ENCODE measurements around the gene UQCRFS1. TPM values are rescaled to one million over a fixed set of nuclear protein-coding genes. Genes with fewer than 3 reads are reported as not detected.
"Not testable (repeated sequence)": the region's sequence is repeated elsewhere in the genome, so short reads cannot be mapped to it uniquely, and the experiment has no call there.

UQCRFS1 gene
- total RNA-seq, 1 experiment from 2014 or later = 52.4 TPM

DNA sequence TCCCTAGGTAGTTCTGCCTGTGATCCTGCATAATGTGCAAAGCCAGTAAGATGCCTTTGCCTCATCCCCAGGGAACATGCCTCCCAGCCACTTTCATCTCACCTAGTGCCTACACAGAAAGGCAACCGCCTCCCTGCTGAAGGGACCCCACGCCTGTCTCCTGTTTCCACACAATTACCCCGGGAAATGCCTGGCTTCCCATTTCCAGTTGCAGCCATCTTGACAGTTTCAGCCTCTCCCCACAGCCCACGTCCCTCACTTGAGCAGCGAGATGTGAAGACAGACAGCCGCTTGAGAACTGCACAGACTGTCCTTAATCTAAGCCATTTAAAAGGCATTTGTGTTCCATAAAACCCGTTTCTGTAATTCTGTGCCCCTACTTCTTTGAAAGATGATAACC, 4.7 kb upstream of the UQCRFS1 start:
- DNase-seq (ENCODE audit: low spot score) = no peak
- in situ Hi-C loops (cut with HindIII; ENCODE audit: low sequenced_read_pairs) = no loop called here

DNA sequence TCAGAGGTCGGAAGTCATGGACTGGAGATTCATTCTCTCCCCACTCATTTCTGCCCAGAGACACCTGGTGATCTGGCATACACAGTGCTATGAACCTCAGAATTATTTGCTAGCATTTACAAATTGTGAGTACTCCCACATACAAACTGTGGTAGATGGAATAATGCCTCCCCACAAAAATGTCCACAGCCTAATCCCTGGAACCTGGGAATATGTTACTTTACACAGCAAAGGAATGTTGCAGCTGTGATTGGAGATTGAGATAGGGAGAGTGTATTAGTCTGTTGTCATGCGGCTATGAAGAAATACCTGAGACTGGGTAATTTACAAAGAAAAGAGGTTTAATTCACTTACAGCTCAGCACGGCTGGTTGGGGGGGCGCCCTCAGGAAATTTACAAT, 3.1 kb upstream of the UQCRFS1 start:
- DNase-seq (ENCODE audit: low spot score) = no peak
- in situ Hi-C loops (cut with HindIII; ENCODE audit: low sequenced_read_pairs) = no loop called here

DNA sequence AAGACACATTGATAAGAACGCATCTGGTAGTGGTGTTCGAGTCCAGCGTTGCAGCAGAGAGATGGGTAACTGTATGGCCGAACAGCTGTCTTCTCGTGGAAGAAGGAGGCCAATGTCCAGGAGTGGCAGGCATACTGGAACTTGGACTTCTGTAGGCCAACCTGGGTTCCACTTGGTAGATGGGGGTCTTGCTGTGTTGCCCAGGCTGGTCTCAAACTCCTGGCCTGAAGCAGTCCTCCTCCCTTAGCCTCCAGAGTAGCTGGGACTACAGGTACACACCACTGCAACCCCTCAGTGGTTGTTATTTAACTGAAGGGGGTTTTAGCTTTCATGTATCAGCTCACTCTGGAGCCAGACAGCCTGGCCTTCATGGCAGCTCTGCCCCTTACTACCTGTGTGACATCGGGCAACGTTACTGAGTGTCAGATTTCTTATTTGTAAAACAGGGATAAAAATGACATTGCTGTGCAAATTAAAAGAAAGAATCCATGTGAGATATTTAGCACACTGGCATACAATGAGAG, 2.4 kb upstream of the UQCRFS1 start:
- DNase-seq (ENCODE audit: low spot score) = no peak
- in situ Hi-C loops (cut with HindIII; ENCODE audit: low sequenced_read_pairs) = no loop called here

- no peak for DNase-seq (ENCODE audit: low spot score)
- in situ Hi-C loops (cut with HindIII; ENCODE audit: low sequenced_read_pairs) = no loop called here
Observed at GRCh38 chr19:29214411-29214810, 1.5 kb upstream of the UQCRFS1 start.

- in situ Hi-C loops (cut with HindIII; ENCODE audit: low sequenced_read_pairs) = no loop called here
- DNase-seq (ENCODE audit: low spot score) = no peak
Observed at GRCh38 chr19:29212356-29212647, 649 bp downstream of the UQCRFS1 start.

GRCh38 chr19:29211562-29212355, 1.2 kb downstream of the UQCRFS1 start:
- no peak for DNase-seq (ENCODE audit: low spot score)

DNA sequence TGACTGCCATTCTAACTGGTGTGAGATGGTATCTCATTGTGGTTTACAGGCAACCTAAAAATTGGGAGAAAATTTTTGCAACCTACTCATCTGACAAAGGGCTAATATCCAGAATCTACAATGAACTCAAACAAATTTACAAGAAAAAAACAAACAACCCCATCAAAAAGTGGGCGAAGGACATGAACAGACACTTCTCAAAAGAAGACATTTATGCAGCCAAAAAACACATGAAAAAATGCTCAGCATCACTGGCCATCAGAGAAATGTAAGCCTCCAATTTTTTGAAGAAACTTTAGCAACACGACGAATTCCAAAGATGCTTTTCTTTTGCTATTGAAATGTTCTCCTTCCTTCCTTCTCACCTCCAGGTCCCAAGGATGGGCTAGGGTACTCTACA, 1.9 kb downstream of the UQCRFS1 start:
- DNase-seq (ENCODE audit: low spot score); in situ Hi-C loops (cut with HindIII; ENCODE audit: low sequenced_read_pairs): not testable (repeated sequence)

More at GRCh38 chr19:29211562-29212355, 1.2 kb downstream of the UQCRFS1 start:
- in situ Hi-C loops (cut with HindIII; ENCODE audit: low sequenced_read_pairs) = no loop called here

- in situ Hi-C loops (cut with HindIII; ENCODE audit: low sequenced_read_pairs) = not testable (repeated sequence)
Observed at GRCh38 chr19:29210502-29210901, 2.4 kb downstream of the UQCRFS1 start.

GRCh38 chr19:29207403-29208187, 5.4 kb downstream of the UQCRFS1 start:
- in situ Hi-C loops (cut with HindIII; ENCODE audit: low sequenced_read_pairs); DNase-seq (ENCODE audit: low spot score): not testable (repeated sequence)

More at GRCh38 chr19:29210502-29210901, 2.4 kb downstream of the UQCRFS1 start:
- not testable (repeated sequence) for DNase-seq (ENCODE audit: low spot score)

GRCh38 chr19:29206453-29206852, 6.5 kb downstream of the UQCRFS1 start:
- in situ Hi-C loops (cut with HindIII; ENCODE audit: low sequenced_read_pairs) = no loop called here
- DNase-seq (ENCODE audit: low spot score) = no peak

DNA sequence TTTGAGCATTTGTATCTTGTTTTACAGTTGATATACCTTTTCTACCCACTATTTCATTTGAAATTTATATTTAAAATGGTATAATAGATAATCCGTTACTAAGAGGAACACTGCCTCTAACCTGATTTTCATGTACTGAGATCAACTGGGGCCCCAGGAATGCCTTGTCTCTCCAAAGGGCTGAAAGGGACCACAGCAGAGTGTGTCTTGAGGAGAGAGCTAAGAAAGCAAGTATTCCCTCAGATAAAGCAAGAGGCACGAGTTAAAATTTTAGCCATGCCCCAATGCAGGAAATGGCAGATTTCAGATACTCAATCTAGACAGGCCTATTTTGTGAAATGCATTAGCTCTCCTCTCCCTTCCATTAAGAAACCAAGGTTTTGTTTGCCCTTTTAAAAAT, 10.7 kb downstream of the UQCRFS1 start:
- in situ Hi-C loops (cut with HindIII; ENCODE audit: low sequenced_read_pairs) = no loop called here

DNA sequence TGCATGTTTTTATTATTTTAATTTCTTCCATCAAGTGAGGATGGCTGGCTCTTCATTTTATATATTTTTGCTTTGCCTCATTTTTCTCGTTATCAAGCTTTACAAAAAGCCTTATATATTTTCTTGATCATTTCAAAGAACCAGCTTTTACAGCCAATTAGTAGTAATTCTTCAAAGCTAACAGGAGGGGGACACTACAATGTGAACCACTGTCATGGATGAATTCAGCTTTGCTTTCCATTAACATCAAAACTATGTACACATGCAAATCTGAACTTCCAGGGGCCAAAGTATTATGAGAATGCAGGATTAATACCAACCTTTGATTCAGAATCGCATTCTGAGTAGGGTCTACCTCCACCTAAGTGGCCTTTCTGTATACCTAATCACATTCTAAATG, 11.1 kb downstream of the UQCRFS1 start:
- in situ Hi-C loops (cut with HindIII; ENCODE audit: low sequenced_read_pairs) = no loop called here
- DNase-seq (ENCODE audit: low spot score) = no peak

More for the DNA sequence above, 10.7 kb downstream of the UQCRFS1 start:
- DNase-seq (ENCODE audit: low spot score) = no peak

DNA sequence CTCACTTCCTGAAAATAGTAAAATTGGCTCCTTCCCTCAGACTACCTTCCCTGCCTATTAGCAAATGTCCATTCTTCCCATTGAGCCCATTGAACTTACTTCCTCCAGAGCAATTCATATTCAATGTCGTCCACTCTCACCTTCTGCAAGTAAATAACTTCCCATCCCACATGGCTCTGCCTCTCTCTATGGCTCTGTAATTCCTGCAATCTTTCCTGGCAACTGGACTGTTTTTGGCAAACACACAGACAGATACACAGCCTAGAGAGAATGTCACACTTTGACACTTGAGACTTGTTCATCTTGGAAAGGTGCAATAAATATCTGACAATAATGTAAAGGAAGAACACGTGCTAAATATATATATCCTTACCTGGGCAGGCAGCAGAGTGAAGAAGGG, 18.3 kb downstream of the UQCRFS1 start:
- in situ Hi-C loops (cut with HindIII; ENCODE audit: low sequenced_read_pairs) = no loop called here

GRCh38 chr19:29193155-29193554, 19.8 kb downstream of the UQCRFS1 start:
- in situ Hi-C loops (cut with HindIII; ENCODE audit: low sequenced_read_pairs) = no loop called here
- DNase-seq (ENCODE audit: low spot score) = no peak

More for the DNA sequence above, 18.3 kb downstream of the UQCRFS1 start:
- no peak for DNase-seq (ENCODE audit: low spot score)

DNA sequence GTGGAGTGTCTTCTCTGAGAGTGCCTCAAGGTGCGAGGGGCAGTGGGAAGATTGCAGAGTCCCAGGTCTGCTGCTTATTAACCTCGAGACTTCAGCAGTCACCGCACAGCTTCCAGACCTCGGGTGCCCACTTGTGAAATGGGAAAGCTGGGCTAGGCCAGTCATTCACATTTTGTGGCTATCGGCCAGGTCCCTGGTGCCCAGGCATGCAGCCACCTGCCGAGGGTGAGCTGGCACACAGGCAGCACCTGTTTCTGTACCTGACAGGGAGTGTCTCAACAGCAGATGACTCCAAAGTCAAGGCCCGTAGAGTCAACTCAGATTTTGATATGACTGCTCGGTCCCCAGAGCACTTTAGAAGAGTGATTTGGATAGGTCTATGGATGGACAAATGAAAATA, 21.9 kb downstream of the UQCRFS1 start:
- in situ Hi-C loops (cut with HindIII; ENCODE audit: low sequenced_read_pairs) = no loop called here
- no peak for DNase-seq (ENCODE audit: low spot score)

- in situ Hi-C loops (cut with HindIII; ENCODE audit: low sequenced_read_pairs) = no loop called here
Observed at GRCh38 chr19:29189033-29189360, 24.0 kb downstream of the UQCRFS1 start.

GRCh38 chr19:29188289-29189032, 24.5 kb downstream of the UQCRFS1 start:
- DNase-seq (ENCODE audit: low spot score) = no peak
- in situ Hi-C loops (cut with HindIII; ENCODE audit: low sequenced_read_pairs) = no loop called here

More at GRCh38 chr19:29189033-29189360, 24.0 kb downstream of the UQCRFS1 start:
- DNase-seq (ENCODE audit: low spot score) = no peak

DNA sequence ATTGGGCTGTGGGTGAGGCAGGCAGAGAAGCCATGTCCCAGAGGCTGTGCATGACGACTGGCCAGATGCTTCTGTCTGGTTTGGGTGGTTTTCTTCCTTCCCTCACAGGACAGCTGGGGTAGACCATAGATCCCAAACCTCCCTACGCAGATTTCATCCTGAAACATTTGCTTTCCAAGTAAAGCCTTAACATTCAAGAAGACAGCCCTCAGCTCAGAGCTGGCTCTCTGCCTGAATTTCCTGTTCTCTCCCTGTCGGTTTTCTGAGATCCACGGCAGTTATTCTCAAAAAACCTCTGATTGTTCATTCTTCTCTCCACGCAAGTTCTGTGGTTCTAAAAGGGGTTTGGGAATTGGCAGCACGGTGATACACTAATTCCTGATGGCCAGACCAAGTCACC, 25.3 kb downstream of the UQCRFS1 start:
- in situ Hi-C loops (cut with HindIII; ENCODE audit: low sequenced_read_pairs) = no loop called here
- no peak for DNase-seq (ENCODE audit: low spot score)

DNA sequence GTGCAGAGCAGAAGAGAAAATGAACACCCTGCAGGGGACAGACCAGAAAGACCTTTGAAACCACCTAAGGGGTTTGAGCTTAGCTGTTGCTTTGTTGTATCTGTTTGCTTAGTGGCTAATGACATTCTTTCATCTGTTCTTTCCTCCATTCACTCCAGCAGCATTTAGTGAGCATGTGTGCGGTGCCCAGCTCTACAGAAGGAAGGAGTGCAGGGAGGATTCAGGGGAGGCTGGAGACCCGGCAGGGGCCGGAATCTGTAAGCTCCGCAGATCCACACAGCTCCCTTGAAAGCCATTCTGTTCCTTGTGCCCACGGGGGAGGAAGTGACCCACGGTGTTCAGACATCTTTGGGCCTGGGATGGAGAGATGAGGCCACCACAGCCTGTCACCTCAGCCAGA, 27.5 kb downstream of the UQCRFS1 start:
- DNase-seq (ENCODE audit: low spot score) = no peak
- in situ Hi-C loops (cut with HindIII; ENCODE audit: low sequenced_read_pairs) = no loop called here
